GM18508 (cell line): ENCODE results near the gene SLC22A2.

Experiments
- ATAC-seq: cut with Tn5 transposase; IDR thresholded peaks from one replicate; pipeline ENCODE4 v1.9.1; 2021; ENCODE audit warnings: moderate number of reproducible peaks; ENCODE audit not compliant: insufficient read depth, unreplicated experiment

SLC22A2 gene

GRCh38 chr6:160218810-160219209, 39.8 kb downstream of the SLC22A2 start:
- ATAC-seq = no peak

- no peak for ATAC-seq
These were observed 40.8 kb downstream of the SLC22A2 start for GRCh38 chr6:160217863-160218262.

GRCh38 chr6:160217073-160217472, 41.5 kb downstream of the SLC22A2 start:
- ATAC-seq = no peak

- no peak for ATAC-seq
These were observed 43.4 kb downstream of the SLC22A2 start for GRCh38 chr6:160215232-160215631.

GRCh38 chr6:160207618-160208017, 51.0 kb downstream of the SLC22A2 start:
- ATAC-seq = no peak

GRCh38 chr6:160204710-160205109, 53.9 kb downstream of the SLC22A2 start:
- ATAC-seq = no peak

- no peak for ATAC-seq
These were observed 54.7 kb downstream of the SLC22A2 start for GRCh38 chr6:160203953-160204352.

GRCh38 chr6:160203522-160203921, 55.1 kb downstream of the SLC22A2 start:
- no peak for ATAC-seq

- no peak for ATAC-seq
These were observed 55.5 kb downstream of the SLC22A2 start for GRCh38 chr6:160203076-160203475.

- no peak for ATAC-seq
These were observed 56.2 kb downstream of the SLC22A2 start for GRCh38 chr6:160202411-160202810.

- ATAC-seq = no peak
These were observed 57.6 kb downstream of the SLC22A2 start for GRCh38 chr6:160201061-160201460.

GRCh38 chr6:160198606-160199211, 59.9 kb downstream of the SLC22A2 start:
- peak; percentile 95 for ATAC-seq

- no peak for ATAC-seq
These were observed 61.0 kb downstream of the SLC22A2 start for GRCh38 chr6:160197662-160198061.

- ATAC-seq = no peak
These were observed 63.8 kb downstream of the SLC22A2 start for GRCh38 chr6:160194808-160195207.

GRCh38 chr6:160192840-160193239, 65.8 kb downstream of the SLC22A2 start:
- no peak for ATAC-seq

- ATAC-seq = no peak
These were observed 67.6 kb downstream of the SLC22A2 start for GRCh38 chr6:160190973-160191372.

GRCh38 chr6:160190081-160190480, 68.5 kb downstream of the SLC22A2 start:
- no peak for ATAC-seq

GRCh38 chr6:160188773-160189172, 69.8 kb downstream of the SLC22A2 start:
- ATAC-seq = no peak

GRCh38 chr6:160180706-160181105, 77.9 kb downstream of the SLC22A2 start:
- ATAC-seq = no peak

GRCh38 chr6:160178271-160178670, 80.3 kb downstream of the SLC22A2 start:
- no peak for ATAC-seq

GRCh38 chr6:160177220-160177619, 81.4 kb downstream of the SLC22A2 start:
- no peak for ATAC-seq

- ATAC-seq = no peak
These were observed 83.9 kb downstream of the SLC22A2 start for GRCh38 chr6:160174681-160175080.
